ENCODE data around the gene RNF123.

GRCh38 chr3:49669352-49669751, 20.0 kb upstream of the RNF123 start:
- TF ChIP-seq ZNF121 (CRISPR knock-in tag; IDR thresholded peaks at IDR 0.05), result no peak
- no peak for TF ChIP-seq CTCF (IDR thresholded peaks at IDR 0.05)
